Fibroblast of peridontal ligament (primary cell): ENCODE measurements around the gene NFYB.
"Not testable (repeated sequence)": the region's sequence is repeated elsewhere in the genome, so short reads cannot be mapped to it uniquely, and the experiment has no call there.

ENCODE experiments used
- DNase-seq: peaks from one replicate; pipeline ENCODE4 v3.0.0-alpha.2; 2010; ENCODE audit errors: extremely low read depth

The NFYB gene

GRCh38 chr12:104114834-104115586 lies 23.0 kb downstream of the NFYB start:
- DNase-seq = not testable (repeated sequence)

GRCh38 chr12:104109446-104110271 lies 28.4 kb downstream of the NFYB start:
- DNase-seq = no peak

GRCh38 chr12:104108755-104109445 lies 29.1 kb downstream of the NFYB start:
- DNase-seq = peak; percentile 91

- no peak for DNase-seq
These were observed 31.0 kb downstream of the NFYB start for GRCh38 chr12:104106965-104107364.

- DNase-seq = no peak
These were observed 32.5 kb downstream of the NFYB start for GRCh38 chr12:104105461-104105860.

GRCh38 chr12:104097954-104098353 lies 40.1 kb downstream of the NFYB start:
- no peak for DNase-seq

GRCh38 chr12:104095289-104095688 lies 42.7 kb downstream of the NFYB start:
- peak; percentile 29 for DNase-seq

GRCh38 chr12:104094284-104094683 lies 43.7 kb downstream of the NFYB start:
- DNase-seq = peak; percentile 76

GRCh38 chr12:104091136-104091535 lies 46.9 kb downstream of the NFYB start:
- no peak for DNase-seq

- no peak for DNase-seq
These were observed 47.3 kb downstream of the NFYB start for GRCh38 chr12:104090685-104091084.

- no peak for DNase-seq
These were observed 54.1 kb downstream of the NFYB start for GRCh38 chr12:104083769-104084475.

- DNase-seq = no peak
These were observed 57.2 kb downstream of the NFYB start for GRCh38 chr12:104080764-104081163.

GRCh38 chr12:104079024-104079423 lies 59.0 kb downstream of the NFYB start:
- DNase-seq = no peak

GRCh38 chr12:104073699-104074098 lies 64.3 kb downstream of the NFYB start:
- no peak for DNase-seq

- DNase-seq = no peak
These were observed 65.9 kb downstream of the NFYB start for GRCh38 chr12:104072099-104072498.
